ENCODE data around the gene MYT1. TPM values are rescaled to one million over a fixed set of nuclear protein-coding genes. Genes with fewer than 3 reads are reported as not detected.

The MYT1 gene
- polyA plus RNA-seq, 1 donor from 2014 or later, result 35.8 TPM

- H3K4me2 ChIP-seq (ENCODE audit: low read length), result peak overlapping the region; percentile 97
- peak overlapping the region; percentile 95 for H3K9ac ChIP-seq (ENCODE audit: low read length)
- no peaks in the 10 kb centered on the region for H3K36me3 ChIP-seq (ENCODE audit: insufficient read depth, low read length)
- H3K79me2 ChIP-seq (replicated peaks; ENCODE audit: insufficient read depth, low read length), result peaks cover 69% of the 10 kb centered on the region
- peak overlapping the region; percentile 81 for H3K4me3 ChIP-seq (ENCODE audit: low read length)
- H3K9me3 ChIP-seq (ENCODE audit: low read length), result no peaks in the 10 kb centered on the region
- H3K9me2 ChIP-seq (ENCODE audit: insufficient read depth, low read length), result no peaks in the 10 kb centered on the region
- H3K27me3 ChIP-seq (ENCODE audit: insufficient read depth, low read depth, low read length), result no peaks in the 10 kb centered on the region
- H3K27ac ChIP-seq (ENCODE audit: low read length), result peak overlapping the region; percentile 99
- no peak overlapping the region for H2AFZ ChIP-seq (ENCODE audit: low read depth, low read length)
- TF ChIP-seq TAF1 (IDR thresholded peaks at IDR 0.05; ENCODE audit: low read depth), result peak; percentile 37
- TF ChIP-seq SMC3 (conservative IDR thresholded peaks at IDR 0.05; ENCODE audit: poor library complexity), result no peak
- H4K20me1 ChIP-seq (ENCODE audit: insufficient read depth), result no peaks in the 10 kb centered on the region
- peaks cover 6% of the 10 kb centered on the region for H3F3A ChIP-seq (ENCODE audit: insufficient read depth, low read length, poor library complexity, severe bottlenecking)
These were observed 1.9 kb upstream of the MYT1 start for GRCh38 chr20:64162239-64162910.

- Histone ChIP-seq H3K9ac (ENCODE audit: low read length) (peak overlapping the region; percentile 95), H3F3A (ENCODE audit: insufficient read depth, low read length, poor library complexity, severe bottlenecking) (peaks cover 6% of the 10 kb centered on the region), H3K36me3 (ENCODE audit: insufficient read depth, low read length) (no peaks in the 10 kb centered on the region), H3K27ac (ENCODE audit: low read length) (peak overlapping the region; percentile 99), H3K9me2 (ENCODE audit: insufficient read depth, low read length) (no peaks in the 10 kb centered on the region), H3K9me3 (ENCODE audit: low read length) (no peaks in the 10 kb centered on the region), H4K20me1 (ENCODE audit: insufficient read depth) (no peaks in the 10 kb centered on the region), H3K79me2 (replicated peaks; ENCODE audit: insufficient read depth, low read length) (peaks cover 82% of the 10 kb centered on the region), H3K27me3 (ENCODE audit: insufficient read depth, low read depth, low read length) (no peaks in the 10 kb centered on the region), H3K4me3 (ENCODE audit: low read length) (peak overlapping the region; percentile 81), H3K4me2 (ENCODE audit: low read length) (peak overlapping the region; percentile 97), H2AFZ (ENCODE audit: low read depth, low read length) (peak overlapping the region; percentile 62)
- TF ChIP-seq EZH2 (IDR thresholded peaks at IDR 0.05; ENCODE audit: borderline replicate concordance, insufficient read depth, low read length, poor library complexity, severe bottlenecking) (no peak), REST (IDR thresholded peaks at IDR 0.05; ENCODE audit: borderline replicate concordance) (no peak), EP300 (conservative IDR thresholded peaks at IDR 0.05; ENCODE audit: poor library complexity, severe bottlenecking) (no peak)
These were observed 503 bp upstream of the MYT1 start for GRCh38 chr20:64163776-64164122.

GRCh38 chr20:64165866-64166600 is 1.8 kb downstream of the MYT1 start:
- TF ChIP-seq RAD21 (conservative IDR thresholded peaks at IDR 0.05), result no peak
- no peak for TF ChIP-seq MXI1 (conservative IDR thresholded peaks at IDR 0.05; ENCODE audit: poor library complexity, severe bottlenecking)
- no peak for TF ChIP-seq SMC3 (conservative IDR thresholded peaks at IDR 0.05; ENCODE audit: poor library complexity)
- TF ChIP-seq EP300 (conservative IDR thresholded peaks at IDR 0.05; ENCODE audit: poor library complexity, severe bottlenecking), result no peak
- no peak for TF ChIP-seq REST (IDR thresholded peaks at IDR 0.05; ENCODE audit: borderline replicate concordance)
- no peak for TF ChIP-seq POLR2AphosphoS5 (IDR thresholded peaks at IDR 0.05)
- no peak for TF ChIP-seq CTCF (IDR thresholded peaks at IDR 0.05; ENCODE audit: poor library complexity, severe bottlenecking)
- no peak for TF ChIP-seq TAF1 (IDR thresholded peaks at IDR 0.05; ENCODE audit: low read depth)
- no peak for TF ChIP-seq EZH2 (IDR thresholded peaks at IDR 0.05; ENCODE audit: borderline replicate concordance, insufficient read depth, low read length, poor library complexity, severe bottlenecking)
- Histone ChIP-seq H2AFZ (ENCODE audit: low read depth, low read length) (no peak overlapping the region), H3K36me3 (ENCODE audit: insufficient read depth, low read length) (no peaks in the 10 kb centered on the region), H4K20me1 (ENCODE audit: insufficient read depth) (no peaks in the 10 kb centered on the region), H3K27me3 (ENCODE audit: insufficient read depth, low read depth, low read length) (no peaks in the 10 kb centered on the region), H3K4me2 (ENCODE audit: low read length) (peak overlapping the region; percentile 97), H3K4me3 (ENCODE audit: low read length) (peak overlapping the region; percentile 81), H3K27ac (ENCODE audit: low read length) (peak overlapping the region; percentile 99), H3K9ac (ENCODE audit: low read length) (peak overlapping the region; percentile 95), H3K9me2 (ENCODE audit: insufficient read depth, low read length) (no peaks in the 10 kb centered on the region), H3K9me3 (ENCODE audit: low read length) (no peaks in the 10 kb centered on the region), H3F3A (ENCODE audit: insufficient read depth, low read length, poor library complexity, severe bottlenecking) (peaks cover 6% of the 10 kb centered on the region), H3K79me2 (replicated peaks; ENCODE audit: insufficient read depth, low read length) (peaks cover 86% of the 10 kb centered on the region)

Measured in neural cell (in vitro differentiated cells).